Measurements from ENCODE around the gene PRDM8.

The PRDM8 gene

GRCh38 chr4:80184053-80184824 lies 13.1 kb upstream of the PRDM8 start:
- ATAC-seq = peak; percentile 80

- ATAC-seq = no peak
Measured at GRCh38 chr4:80184825-80185756, 12.2 kb upstream of the PRDM8 start.

- no peak for ATAC-seq
Measured at GRCh38 chr4:80185787-80186548, 11.3 kb upstream of the PRDM8 start.

GRCh38 chr4:80186676-80187075 lies 10.6 kb upstream of the PRDM8 start:
- ATAC-seq = no peak

GRCh38 chr4:80187677-80188076 lies 9.6 kb upstream of the PRDM8 start:
- ATAC-seq = no peak

- ATAC-seq = no peak
Measured at GRCh38 chr4:80188457-80188800, 8.9 kb upstream of the PRDM8 start.

GRCh38 chr4:80188801-80189458 lies 8.4 kb upstream of the PRDM8 start:
- no peak for ATAC-seq

- ATAC-seq = no peak
Measured at GRCh38 chr4:80189581-80189955, 7.7 kb upstream of the PRDM8 start.

GRCh38 chr4:80189956-80190677 lies 7.2 kb upstream of the PRDM8 start:
- ATAC-seq = no peak

GRCh38 chr4:80192252-80192866 lies 4.9 kb upstream of the PRDM8 start:
- no peak for ATAC-seq

- ATAC-seq = no peak
Measured at GRCh38 chr4:80192937-80193336, 4.4 kb upstream of the PRDM8 start.

- ATAC-seq = no peak
Measured at GRCh38 chr4:80195441-80196140, 1.7 kb upstream of the PRDM8 start.

- ATAC-seq = no peak
Measured at GRCh38 chr4:80196259-80196921, 913 bp upstream of the PRDM8 start.

GRCh38 chr4:80197601-80198440 lies 518 bp downstream of the PRDM8 start:
- no peak for ATAC-seq

- ATAC-seq = no peak
Measured at GRCh38 chr4:80198441-80198837, 1.1 kb downstream of the PRDM8 start.

- no peak for ATAC-seq
Measured at GRCh38 chr4:80199004-80199560, 1.8 kb downstream of the PRDM8 start.

- ATAC-seq = no peak
Measured at GRCh38 chr4:80199947-80200346, 2.6 kb downstream of the PRDM8 start.

GRCh38 chr4:80201252-80202151 lies 4.2 kb downstream of the PRDM8 start:
- ATAC-seq = peak; percentile 51 to 55
